ENCODE measurements around the gene MIEF2. TPM values are rescaled to one million over a fixed set of nuclear protein-coding genes. Genes with fewer than 3 reads are reported as not detected.
A peak's percentile ranks its signal among the peaks of the same experiment; 100 is the strongest.

Gene MIEF2
- total and polyA plus RNA-seq, 2 experiments from 2014 or later = 37.3 to 101 TPM

GRCh38 chr17:18262111-18262510, 1.6 kb downstream of the MIEF2 start:
- Histone ChIP-seq H3K27me3 (no peaks in the 10 kb centered on the region), H3K27ac (peak overlapping the region; percentile 95), H3K4me1 (ENCODE audit: low read depth) (peaks cover 13% of the 10 kb centered on the region), H3K36me3 (peaks cover 27% of the 10 kb centered on the region), H3K9me3 (ENCODE audit: low read depth) (no peaks in the 10 kb centered on the region), H3K4me3 (no peak overlapping the region)
- DNase-seq (ENCODE audit: low read depth in 1 of 2, low spot score in 1 of 2) = no peak
- TF ChIP-seq CTCF (IDR thresholded peaks at IDR 0.05; ENCODE audit: low read depth, low read length) = no peak

- Histone ChIP-seq H3K27me3 (no peaks in the 10 kb centered on the region), H3K36me3 (peaks cover 27% of the 10 kb centered on the region), H3K9me3 (ENCODE audit: low read depth) (no peaks in the 10 kb centered on the region), H3K27ac (no peak overlapping the region), H3K4me1 (ENCODE audit: low read depth) (peaks cover 8% of the 10 kb centered on the region), H3K4me3 (no peak overlapping the region)
- no peak for DNase-seq (ENCODE audit: low read depth in 1 of 2, low spot score in 1 of 2)
- TF ChIP-seq CTCF (IDR thresholded peaks at IDR 0.05; ENCODE audit: low read depth, low read length) = no peak
Measured at GRCh38 chr17:18262641-18263040, 2.2 kb downstream of the MIEF2 start.

- Histone ChIP-seq H3K36me3 (peaks cover 27% of the 10 kb centered on the region), H3K4me1 (ENCODE audit: low read depth) (peaks cover 13% of the 10 kb centered on the region), H3K27me3 (no peaks in the 10 kb centered on the region), H3K9me3 (ENCODE audit: low read depth) (no peaks in the 10 kb centered on the region), H3K27ac (no peak overlapping the region), H3K4me3 (no peak overlapping the region)
- DNase-seq (ENCODE audit: low read depth in 1 of 2, low spot score in 1 of 2) = no peak
- TF ChIP-seq CTCF (IDR thresholded peaks at IDR 0.05; ENCODE audit: low read depth, low read length) = no peak
Measured at GRCh38 chr17:18263885-18264682, 3.6 kb downstream of the MIEF2 start.

GRCh38 chr17:18267366-18267765, 6.9 kb downstream of the MIEF2 start:
- Histone ChIP-seq H3K27ac (no peak overlapping the region), H3K9me3 (ENCODE audit: low read depth) (no peaks in the 10 kb centered on the region)

GRCh38 chr17:18267927-18268711, 7.7 kb downstream of the MIEF2 start:
- peaks cover 9% of the 10 kb centered on the region for H3K4me1 ChIP-seq (ENCODE audit: low read depth)

More at GRCh38 chr17:18267366-18267765, 6.9 kb downstream of the MIEF2 start:
- DNase-seq (ENCODE audit: low read depth in 1 of 2, low spot score in 1 of 2) = no peak
- H3K27me3 ChIP-seq = no peaks in the 10 kb centered on the region
- no peak for TF ChIP-seq CTCF (IDR thresholded peaks at IDR 0.05; ENCODE audit: low read depth, low read length)
- H3K36me3 ChIP-seq = peaks cover 27% of the 10 kb centered on the region
- H3K4me1 ChIP-seq (ENCODE audit: low read depth) = peaks cover 9% of the 10 kb centered on the region
- no peak overlapping the region for H3K4me3 ChIP-seq

More at GRCh38 chr17:18267927-18268711, 7.7 kb downstream of the MIEF2 start:
- H3K27me3 ChIP-seq = no peaks in the 10 kb centered on the region
- peak in 1 of 2 donors; percentile 58 for DNase-seq (ENCODE audit: low read depth in 1 of 2, low spot score in 1 of 2)
- peak overlapping the region; percentile 72 for H3K27ac ChIP-seq
- peaks cover 25% of the 10 kb centered on the region for H3K36me3 ChIP-seq
- TF ChIP-seq CTCF (IDR thresholded peaks at IDR 0.05; ENCODE audit: low read depth, low read length) = no peak
- H3K9me3 ChIP-seq (ENCODE audit: low read depth) = no peaks in the 10 kb centered on the region
- H3K4me3 ChIP-seq = no peak overlapping the region
